Endothelial cell of umbilical vein (primary cell): ENCODE results near the gene PTOV1. TPM values are rescaled to one million over a fixed set of nuclear protein-coding genes. Genes with fewer than 3 reads are reported as not detected.

Experiments
- BruUV-seq: library from RNA; stranded (reverse); fragments of 400-500 nt; replicated peaks from 2 replicates; lab custom pipeline; 2021; lab: Mats Ljungman, UMichigan
- CTCF ChIA-PET: fragments of 300-600, 350-600 bp; sonication (Branson Sonifier 250); formaldehyde crosslinking; loops from one replicate; lab custom pipeline; 2021; ENCODE audit warnings: antibody characterized with exemption, inconsistent platforms; lab: Charles Lee
- POLR2A ChIA-PET: fragments of 300-600, 350-600 bp; sonication (Branson Sonifier 250); formaldehyde crosslinking; loops from one replicate; lab custom pipeline; 2021; ENCODE audit warnings: antibody characterized with exemption, inconsistent platforms; lab: Charles Lee
- DNase-seq: peaks from one replicate; pipeline ENCODE4 v3.0.0-alpha.2; 2011; ENCODE audit warnings: low read depth, low spot score
- FAIRE-seq: peaks from 2 replicates; lab custom pipeline; 2011; peaks lifted over from hg19 to GRCh38; lab: Jason Lieb, UNC
- H2AFZ ChIP-seq: 2 replicates; pipeline ENCODE4 v1.6.0; 2012; ENCODE audit warnings: low read depth, low read length, control low read depth, inconsistent platforms
- H3K27ac ChIP-seq: 2 replicates; pipeline ENCODE4 v1.5.1; 2011; ENCODE audit warnings: low read depth, mild to moderate bottlenecking, control low read depth, low read length, moderate library complexity; ENCODE audit not compliant: insufficient read depth
- H3K27me3 ChIP-seq, 2 experiments: 2 replicates each; pipeline versions ENCODE4 v1.6.0 to v1.6.1; 2011; ENCODE audit warnings: low read length in 2 of 2, mixed read lengths in 1 of 2; ENCODE audit not compliant: control insufficient read depth in 2 of 2, insufficient read depth in 2 of 2
- H3K36me3 ChIP-seq, 2 experiments: 2 replicates in 1 of 2; 3 replicates in 1 of 2; pipeline ENCODE4 v1.5.1; 2011; ENCODE audit warnings: low read length in 2 of 2, mild to moderate bottlenecking in 1 of 2, moderate library complexity in 1 of 2; ENCODE audit not compliant: control insufficient read depth in 2 of 2, insufficient read depth in 2 of 2; ENCODE audit errors: extremely low read depth in 1 of 2
- H3K4me1 ChIP-seq: 3 replicates; pipeline ENCODE4 v1.5.1; 2011; ENCODE audit warnings: mild to moderate bottlenecking, low read length; ENCODE audit not compliant: control insufficient read depth, insufficient read depth; ENCODE audit errors: extremely low read depth
- H3K4me2 ChIP-seq: 2 replicates; pipeline ENCODE4 v1.6.1; 2011; ENCODE audit warnings: low read length, control low read depth, mixed read lengths; ENCODE audit not compliant: insufficient read depth
- H3K4me3 ChIP-seq, 3 experiments: fragments of 200-600 bp in 1 of 3; sonication (generic), shearing (Covaris generic) in 1 of 3; replicated peaks in 1 of 3; 2 replicates each; pipeline ENCODE4 v1.5.1; 2011 to 2016; ENCODE audit warnings: control low read depth in 3 of 3, low read length in 3 of 3, mild to moderate bottlenecking in 2 of 3, inconsistent platforms in 1 of 3, low read depth in 1 of 3, moderate library complexity in 1 of 3; ENCODE audit not compliant: insufficient read depth in 1 of 3
- H3K79me2 ChIP-seq: 2 replicates; pipeline ENCODE4 v1.6.0; 2012; ENCODE audit warnings: low read length, inconsistent platforms; ENCODE audit not compliant: control insufficient read depth, insufficient read depth
- H3K9ac ChIP-seq: replicated peaks from 2 replicates; pipeline ENCODE3; 2011; ENCODE audit warnings: low read length, control low read depth; ENCODE audit not compliant: insufficient read depth; ENCODE audit errors: extremely low read depth
- H3K9me1 ChIP-seq: replicated peaks from 3 replicates; pipeline ENCODE4 v1.6.0; 2011; ENCODE audit warnings: mild to moderate bottlenecking, low read length; ENCODE audit not compliant: control insufficient read depth, insufficient read depth; ENCODE audit errors: extremely low read depth
- H3K9me3 ChIP-seq: replicated peaks from 2 replicates; pipeline ENCODE4 v1.5.1; 2012; ENCODE audit warnings: low read length, inconsistent platforms; ENCODE audit not compliant: control insufficient read depth, insufficient read depth
- H4K20me1 ChIP-seq: replicated peaks from 2 replicates; pipeline ENCODE3; 2011; ENCODE audit warnings: mild to moderate bottlenecking, low read length; ENCODE audit not compliant: control insufficient read depth, insufficient read depth; ENCODE audit errors: extremely low read depth
- CTCF ChIP-seq, 2 donors: IDR thresholded peaks; 1 replicate in 1 of 2; 2 replicates in 1 of 2; pipeline ENCODE4 v1.5.1; 2011; ENCODE audit warnings: low read length in 2 of 2, mild to moderate bottlenecking in 2 of 2, moderate library complexity in 2 of 2, control low read depth in 1 of 2, inconsistent platforms in 1 of 2, low read depth in 1 of 2; ENCODE audit not compliant: insufficient read depth in 1 of 2; ENCODE audit errors: extremely low read depth in 1 of 2
- EZH2 ChIP-seq: IDR thresholded peaks from 2 replicates; pipeline ENCODE4 v1.6.1; 2012; ENCODE audit warnings: borderline replicate concordance, low read depth, mild to moderate bottlenecking, moderate library complexity, low read length, inconsistent platforms; ENCODE audit not compliant: severe bottlenecking
- FOS ChIP-seq: IDR thresholded peaks from 2 replicates; pipeline ENCODE4 v1.6.1; 2011; ENCODE audit warnings: mild to moderate bottlenecking, low read length, moderate library complexity, borderline replicate concordance; ENCODE audit not compliant: insufficient read depth
- GATA2 ChIP-seq: IDR thresholded peaks from 2 replicates; pipeline ENCODE4 v1.7.0; 2011; ENCODE audit warnings: low read depth, mild to moderate bottlenecking, moderate library complexity, mixed read lengths, low read length; ENCODE audit not compliant: insufficient read length, insufficient read depth
- JUN ChIP-seq: IDR thresholded peaks from 2 replicates; pipeline ENCODE4 v1.6.1; 2011; ENCODE audit warnings: borderline replicate concordance, low read depth; ENCODE audit not compliant: insufficient read length, insufficient read depth
- MYC ChIP-seq: IDR thresholded peaks from one replicate; pipeline ENCODE4 v1.6.1; 2011; ENCODE audit warnings: mild to moderate bottlenecking, low read depth, low read length
- POLR2A ChIP-seq: IDR thresholded peaks from 2 replicates; pipeline ENCODE4 v1.6.1; 2012; ENCODE audit warnings: low read depth, mild to moderate bottlenecking, control low read depth, low read length
- POLR2AphosphoS5 ChIP-seq: IDR thresholded peaks from 2 replicates; pipeline ENCODE4 v1.6.1; 2012; ENCODE audit warnings: low read depth, mild to moderate bottlenecking, control low read depth, low read length, moderate library complexity; ENCODE audit not compliant: insufficient read depth
- dilution Hi-C: fragments of 300-500 bp; cut with MboI; formaldehyde crosslinking; loops from one replicate; pipeline ENCODE4 v1.15.0; 2019; ENCODE audit warnings: low sequenced_read_pairs; ENCODE audit not compliant: extremely low pct_ligation_motif_present
- intact Hi-C: fragments of 100-400 bp; cut with micrococcal nuclease; formaldehyde crosslinking; loops from one replicate; pipeline ENCODE4 v1.10.0; 2022
- polyA plus RNA-seq, 4 experiments: library from polyadenylated mRNA; depleted of rRNA in 3 of 4; stranded (reverse) in 3 of 4; unstranded in 1 of 4; fragments of >200 nt; gene quantifications; 2 replicates each; pipeline versions ENCODE4 v1.2.1 to v1.2.3, GENCODE V29; 2011 to 2012; ENCODE audit warnings: missing spikeins in 1 of 4
- total RNA-seq: library from RNA; stranded (reverse); gene quantifications from 2 replicates; pipeline ENCODE4 v1.2.3, GENCODE V29; 2021
- TF ChIP-seq, protein P1 (sequence below): IDR thresholded peaks from 2 replicates; pipeline ENCODE4 v1.6.1; 2011; ENCODE audit not compliant: insufficient read depth, insufficient read length

The PTOV1 gene
- total and polyA plus RNA-seq, 2 donors (not counting 3 experiments of a cell fraction or from before 2014, with no cell fraction given) = 116 to 184 TPM

- no peak for FAIRE-seq
- no peak overlapping the region for H3K9ac ChIP-seq
- no peak overlapping the region for H2AFZ ChIP-seq
- H4K20me1 ChIP-seq = no peaks in the 10 kb centered on the region
- no TSS peak for BruUV-seq
- no peaks in the 10 kb centered on the region for H3K9me3 ChIP-seq
- CTCF ChIA-PET = no interaction called here
- peaks cover 13% of the 10 kb centered on the region for H3K4me1 ChIP-seq
- POLR2A ChIA-PET = no interaction called here
- dilution Hi-C loops = no loop called here
- intact Hi-C loops = no loop called here
- peaks cover 15 to 56% of the 10 kb centered on the region in 2 experiments for H3K36me3 ChIP-seq
- TF ChIP-seq EZH2 (no peak), GATA2 (no peak), POLR2A (no peak), MYC (no peak), POLR2AphosphoS5 (no peak), FOS (no peak), CTCF (IDR thresholded peaks at IDR 0.05; ENCODE audit: extremely low read depth in 1 of 2, insufficient read depth in 1 of 2, low read depth in 1 of 2, low read length in 2 of 2) (no peak), JUN (no peak)
- TF ChIP-seq, protein P1, sequence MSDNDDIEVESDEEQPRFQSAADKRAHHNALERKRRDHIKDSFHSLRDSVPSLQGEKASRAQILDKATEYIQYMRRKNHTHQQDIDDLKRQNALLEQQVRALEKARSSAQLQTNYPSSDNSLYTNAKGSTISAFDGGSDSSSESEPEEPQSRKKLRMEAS = no peak
- no peaks in the 10 kb centered on the region for H3K9me1 ChIP-seq
- no peak overlapping the region for H3K27ac ChIP-seq
- H3K4me3 ChIP-seq = no peak overlapping the region
- H3K4me2 ChIP-seq = no peak overlapping the region
- DNase-seq = no peak
- no peaks in the 10 kb centered on the region for H3K27me3 ChIP-seq
- peaks cover 19% of the 10 kb centered on the region for H3K79me2 ChIP-seq
These were observed 10.1 kb downstream of the PTOV1 start for GRCh38 chr19:49861107-49861506.
